Measurements from ENCODE around the gene EXT2. TPM values are rescaled to one million over a fixed set of nuclear protein-coding genes. Genes with fewer than 3 reads are reported as not detected.

The EXT2 gene
- total and polyA plus RNA-seq, 4 donors, result 18.0 to 95.3 (median 45.9) TPM

GRCh38 chr11:44158384-44158783, 62.9 kb downstream of the EXT2 start:
- Histone ChIP-seq H3K9ac (ENCODE audit: insufficient read depth in 1 of 2, low read length in 2 of 2) (no peak overlapping the region), H3K27ac (ENCODE audit: low read depth in 1 of 2, low read length in 1 of 2) (no peak overlapping the region), H3K27me3 (ENCODE audit: control insufficient read depth in 3 of 3, insufficient read depth in 3 of 3, low read length in 2 of 3) (no peaks in the 10 kb centered on the region), H3K4me1 (ENCODE audit: control insufficient read depth in 5 of 5, insufficient read depth in 5 of 5, low read length in 5 of 5) (no peaks in the 10 kb centered on the region), H3K4me3 (no peak overlapping the region), H3K36me3 (ENCODE audit: control insufficient read depth in 4 of 4, insufficient read depth in 4 of 4, low read length in 4 of 4) (peaks cover 0 to 13% (median 3%) of the 10 kb centered on the region in 4 donors), H3K9me3 (ENCODE audit: control insufficient read depth in 4 of 4, insufficient read depth in 3 of 4, low read length in 3 of 4) (peaks cover 0 to 5% (median 1%) of the 10 kb centered on the region in 4 donors)
- ATAC-seq (ENCODE audit: insufficient read depth, low FRiP score) (no peak), DNase-seq (no peak)
- WGBS, 2 donors, result 95 to 99% methylated on average over 2 of the region's 2 CpGs
- TF ChIP-seq CTCF (IDR thresholded peaks at IDR 0.05; ENCODE audit: control extremely low read depth, extremely low read depth), result no peak

GRCh38 chr11:44159848-44160721, 64.6 kb downstream of the EXT2 start:
- Histone ChIP-seq H3K27me3 (ENCODE audit: control insufficient read depth in 3 of 3, insufficient read depth in 3 of 3, low read length in 2 of 3) (no peaks in the 10 kb centered on the region), H3K4me3 (no peak overlapping the region), H3K27ac (ENCODE audit: low read depth in 1 of 2, low read length in 1 of 2) (no peak overlapping the region), H3K9ac (ENCODE audit: insufficient read depth in 1 of 2, low read length in 2 of 2) (no peak overlapping the region), H3K4me1 (ENCODE audit: control insufficient read depth in 5 of 5, insufficient read depth in 5 of 5, low read length in 5 of 5) (peaks cover 0 to 2% (median 0%) of the 10 kb centered on the region in 5 donors), H3K36me3 (ENCODE audit: control insufficient read depth in 4 of 4, insufficient read depth in 4 of 4, low read length in 4 of 4) (peaks cover 0 to 13% (median 3%) of the 10 kb centered on the region in 4 donors), H3K9me3 (ENCODE audit: control insufficient read depth in 4 of 4, insufficient read depth in 3 of 4, low read length in 3 of 4) (peaks cover 0 to 5% (median 1%) of the 10 kb centered on the region in 4 donors)
- TF ChIP-seq CTCF (IDR thresholded peaks at IDR 0.05; ENCODE audit: control extremely low read depth, extremely low read depth), result no peak
- ATAC-seq (ENCODE audit: insufficient read depth, low FRiP score) (no peak), DNase-seq (no peak)
- WGBS, 2 donors, result 84 to 90% methylated on average over 1 of the region's 1 CpG

GRCh38 chr11:44162004-44162403, 66.5 kb downstream of the EXT2 start:
- Histone ChIP-seq H3K9me3 (ENCODE audit: control insufficient read depth in 4 of 4, insufficient read depth in 3 of 4, low read length in 3 of 4) (peaks cover 0 to 5% (median 1%) of the 10 kb centered on the region in 4 donors), H3K27ac (ENCODE audit: low read depth in 1 of 2, low read length in 1 of 2) (no peak overlapping the region), H3K4me1 (ENCODE audit: control insufficient read depth in 5 of 5, insufficient read depth in 5 of 5, low read length in 5 of 5) (peaks cover 0 to 2% (median 0%) of the 10 kb centered on the region in 5 donors), H3K9ac (ENCODE audit: insufficient read depth in 1 of 2, low read length in 2 of 2) (no peak overlapping the region), H3K36me3 (ENCODE audit: control insufficient read depth in 4 of 4, insufficient read depth in 4 of 4, low read length in 4 of 4) (peaks cover 0 to 10% (median 3%) of the 10 kb centered on the region in 4 donors), H3K27me3 (ENCODE audit: control insufficient read depth in 3 of 3, insufficient read depth in 3 of 3, low read length in 2 of 3) (no peaks in the 10 kb centered on the region), H3K4me3 (no peak overlapping the region)
- 92 to 93% methylated on average over 1 of the region's 1 CpG for WGBS, 2 donors
- DNase-seq (no peak), ATAC-seq (ENCODE audit: insufficient read depth, low FRiP score) (no peak)
- TF ChIP-seq CTCF (IDR thresholded peaks at IDR 0.05; ENCODE audit: control extremely low read depth, extremely low read depth), result no peak
